Epithelial cell of proximal tubule (primary cell): ENCODE results near the gene RAB15. TPM values are rescaled to one million over a fixed set of nuclear protein-coding genes. Genes with fewer than 3 reads are reported as not detected.

ENCODE experiments used
- DNase-seq: peaks from one replicate; pipeline ENCODE4 v3.0.0-alpha.2; 2011; ENCODE audit warnings: low read depth
- H3K4me3 ChIP-seq: 2 replicates; pipeline ENCODE4 v1.5.1; 2011; ENCODE audit warnings: low read depth, mild to moderate bottlenecking, low read length
- CTCF ChIP-seq: conservative IDR thresholded peaks from 2 replicates; pipeline ENCODE4 v1.5.1; 2012; ENCODE audit warnings: low read depth, mild to moderate bottlenecking, low read length
- total RNA-seq: library from RNA; depleted of rRNA; stranded (reverse); fragments of >200 nt; gene quantifications from 2 replicates; pipeline ENCODE4 v1.2.3, GENCODE V29; 2015

The RAB15 gene
- total RNA-seq, 1 donor from 2014 or later, result 21.2 TPM

- H3K4me3 ChIP-seq, result no peak overlapping the region
- no peak for TF ChIP-seq CTCF
- DNase-seq, result no peak
Measured at GRCh38 chr14:64934338-64934929, 37.7 kb downstream of the RAB15 start.

GRCh38 chr14:64932231-64932630, 39.9 kb downstream of the RAB15 start:
- H3K4me3 ChIP-seq, result no peak overlapping the region
- no peak for DNase-seq
- no peak for TF ChIP-seq CTCF

- no peak for TF ChIP-seq CTCF
- DNase-seq, result no peak
- H3K4me3 ChIP-seq, result no peak overlapping the region
Measured at GRCh38 chr14:64931123-64931522, 41.0 kb downstream of the RAB15 start.

GRCh38 chr14:64930085-64930843, 41.9 kb downstream of the RAB15 start:
- no peak for DNase-seq
- no peak overlapping the region for H3K4me3 ChIP-seq
- TF ChIP-seq CTCF, result no peak

- H3K4me3 ChIP-seq, result no peak overlapping the region
- DNase-seq, result no peak
- no peak for TF ChIP-seq CTCF
Measured at GRCh38 chr14:64929014-64929359, 43.1 kb downstream of the RAB15 start.

- DNase-seq, result no peak
- H3K4me3 ChIP-seq, result no peak overlapping the region
- TF ChIP-seq CTCF, result no peak
Measured at GRCh38 chr14:64928239-64929013, 43.7 kb downstream of the RAB15 start.
